HTERT RPE-1 (cell line): ENCODE results near the gene SH3PXD2B.

Source experiments
- in situ Hi-C: fragments of 300-500 bp; cut with MboI; formaldehyde crosslinking; loops from 4 replicates; pipeline ENCODE4 v1.14.3; 2020; ENCODE audit warnings: low sequenced_read_pairs

Gene SH3PXD2B

DNA sequence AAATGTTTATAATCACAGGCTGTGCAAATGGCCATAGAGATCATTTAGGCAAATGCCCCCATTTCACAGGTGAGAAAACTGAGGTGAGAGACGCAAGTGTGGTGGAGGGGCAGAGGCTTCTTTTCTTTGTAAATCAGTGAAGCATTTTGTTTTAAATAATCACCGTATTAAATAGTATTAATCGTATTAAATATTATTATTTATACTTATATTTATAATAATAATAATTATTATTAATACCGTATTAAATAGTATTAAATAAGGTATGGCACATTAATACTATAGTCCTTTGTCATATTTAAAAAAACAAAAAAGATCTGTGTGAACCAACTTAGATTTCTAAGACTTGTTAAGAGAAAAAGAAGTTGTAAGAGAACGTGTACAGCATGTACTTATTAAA is 32.6 kb upstream of the SH3PXD2B start:
- in situ Hi-C loops, result loop anchor here (25.0 kb wide), 1 partner anchor 200 kb away; no protein-coding TSS in a partner anchor

- in situ Hi-C loops, result loop anchor here (25.0 kb wide), 1 partner anchor 201 kb away; no protein-coding TSS in a partner anchor
Observed at GRCh38 chr5:172486451-172486850, 32.1 kb upstream of the SH3PXD2B start.

DNA sequence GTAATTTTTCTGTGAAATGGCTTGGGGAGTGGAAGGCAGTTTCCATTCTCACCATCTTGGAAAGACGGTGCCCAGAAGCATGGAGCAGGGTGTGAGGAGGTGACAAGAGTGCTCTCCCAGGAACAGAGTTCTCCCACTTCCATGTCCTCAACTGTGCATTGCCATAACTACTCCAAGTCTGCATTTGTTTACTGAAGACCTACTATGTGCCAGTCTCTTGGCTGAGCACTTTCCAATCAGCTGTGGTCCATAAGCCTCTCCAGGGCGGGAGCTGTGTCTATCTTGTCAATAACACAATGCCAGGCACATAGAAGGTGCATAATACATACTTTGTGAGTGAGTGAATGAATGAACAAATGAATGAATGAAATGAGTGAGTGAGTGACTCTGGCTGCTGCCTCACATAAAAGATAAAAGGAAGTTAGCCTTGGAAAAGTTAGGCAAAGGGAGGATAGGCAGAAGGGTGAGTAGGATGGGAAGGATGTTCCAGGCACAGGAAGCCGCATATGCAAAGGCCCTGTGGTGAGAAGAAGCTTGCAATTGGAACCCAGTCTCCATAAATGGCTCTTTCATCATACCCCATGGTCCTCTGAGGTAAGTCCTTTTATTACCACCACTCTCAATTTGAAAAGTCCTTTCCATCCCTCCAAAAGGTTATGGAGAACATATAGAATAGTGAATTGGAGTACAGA is 31.3 kb upstream of the SH3PXD2B start:
- in situ Hi-C loops, result loop anchor here (25.0 kb wide), 1 partner anchor 202 kb away; no protein-coding TSS in a partner anchor

GRCh38 chr5:172484664-172485063 is 30.3 kb upstream of the SH3PXD2B start:
- in situ Hi-C loops, result loop anchor here (25.0 kb wide), 1 partner anchor 203 kb away; no protein-coding TSS in a partner anchor

GRCh38 chr5:172482156-172483020 is 28.1 kb upstream of the SH3PXD2B start:
- in situ Hi-C loops, result loop anchor here (25.0 kb wide), 1 partner anchor 205 kb away; no protein-coding TSS in a partner anchor

GRCh38 chr5:172481011-172481800 is 26.9 kb upstream of the SH3PXD2B start:
- in situ Hi-C loops, result loop anchor here (25.0 kb wide), 1 partner anchor 206 kb away; no protein-coding TSS in a partner anchor

DNA sequence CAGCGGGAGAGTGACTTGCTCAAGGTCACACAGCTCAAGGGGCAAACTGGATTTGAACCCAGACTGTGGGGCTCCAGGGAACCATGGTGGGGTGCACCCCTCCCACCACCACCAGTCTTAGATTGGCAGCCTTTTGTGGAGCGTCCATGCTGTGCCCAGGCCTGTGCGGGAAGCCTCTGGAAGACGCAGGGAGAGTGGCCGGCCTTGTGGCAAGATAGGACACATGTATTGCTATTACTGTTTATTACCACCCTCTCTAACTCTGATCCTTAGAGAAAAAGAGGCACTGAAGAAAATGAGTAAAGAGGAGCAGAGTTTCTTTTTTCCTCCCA is 25.4 kb upstream of the SH3PXD2B start:
- in situ Hi-C loops, result loop anchor here (25.0 kb wide), 1 partner anchor 208 kb away; no protein-coding TSS in a partner anchor

DNA sequence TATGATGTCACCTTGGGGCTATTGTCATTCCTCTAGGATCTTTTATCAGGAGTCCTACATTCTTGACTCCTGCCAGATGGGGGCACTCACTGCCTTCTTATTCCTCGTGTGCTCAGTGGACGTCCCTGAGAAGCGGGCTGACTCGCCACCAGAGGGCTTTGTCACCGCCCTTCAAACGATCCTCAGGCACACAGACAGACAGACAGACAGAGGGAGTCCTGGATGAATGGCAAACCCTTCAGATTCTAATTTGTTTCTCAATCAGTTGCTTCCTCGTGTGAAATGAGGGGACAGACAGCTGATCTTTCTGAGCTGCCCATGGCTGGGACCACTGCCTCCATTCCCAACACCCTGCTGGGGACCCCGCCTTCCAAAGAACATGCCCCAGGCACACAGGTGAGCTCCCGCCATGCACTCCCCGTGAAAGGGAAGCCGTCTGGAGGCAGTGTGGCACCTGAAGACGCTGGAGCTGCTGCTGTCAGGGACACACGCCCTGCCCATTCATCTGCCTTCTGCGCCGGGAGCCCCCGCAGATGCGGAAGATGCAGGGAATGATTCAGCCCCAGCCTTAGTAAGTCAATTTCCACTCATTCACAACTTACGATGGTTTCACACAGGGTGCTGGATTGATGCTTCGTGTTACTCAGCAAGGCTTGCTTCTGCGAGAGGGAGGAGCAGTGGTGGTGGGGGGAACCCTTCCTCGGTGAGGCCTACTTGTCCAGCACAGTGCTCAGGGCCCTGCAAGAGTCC is 24.9 kb upstream of the SH3PXD2B start:
- in situ Hi-C loops, result loop anchor here (25.0 kb wide), 1 partner anchor 208 kb away; no protein-coding TSS in a partner anchor

DNA sequence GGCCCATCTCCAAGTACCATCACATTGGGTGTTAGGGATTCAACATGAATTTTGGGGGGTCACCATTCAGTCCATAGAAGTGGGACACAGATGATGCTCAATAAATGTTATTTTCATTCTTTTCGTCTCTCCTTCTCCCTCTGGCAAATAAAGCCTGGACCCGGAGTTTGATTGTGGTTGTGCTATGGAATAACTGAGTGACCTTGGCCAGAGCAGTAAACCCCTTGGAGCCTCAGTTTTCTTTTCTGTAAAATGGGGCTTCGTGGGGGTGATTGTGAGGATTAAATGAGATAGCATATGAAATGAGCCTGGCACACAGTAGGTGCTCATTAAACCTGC is 24.3 kb upstream of the SH3PXD2B start:
- in situ Hi-C loops, result loop anchor here (25.0 kb wide), 1 partner anchor 209 kb away; no protein-coding TSS in a partner anchor

GRCh38 chr5:172478256-172478655 is 23.9 kb upstream of the SH3PXD2B start:
- in situ Hi-C loops, result loop anchor here (25.0 kb wide), 1 partner anchor 209 kb away; no protein-coding TSS in a partner anchor

DNA sequence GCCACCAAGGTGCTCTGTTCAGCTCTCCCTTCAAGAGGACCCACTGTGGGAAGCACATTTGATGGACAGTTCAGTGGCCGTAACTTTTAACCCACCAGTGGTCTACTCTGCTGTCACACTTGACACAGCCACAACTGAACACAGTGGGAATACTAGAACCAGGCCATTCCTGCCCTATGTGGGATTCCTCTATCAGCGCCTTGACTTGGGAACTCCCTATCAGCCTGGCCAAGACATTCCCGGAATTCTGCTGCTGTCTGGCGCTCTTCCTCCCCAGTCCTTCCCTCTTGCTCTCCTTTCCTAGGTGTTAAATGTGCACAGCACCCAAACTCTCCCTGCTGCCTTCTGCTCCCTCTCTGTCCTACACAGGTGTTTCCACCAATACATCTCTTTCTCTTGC is 23.1 kb upstream of the SH3PXD2B start:
- in situ Hi-C loops, result loop anchor here (25.0 kb wide), 1 partner anchor 210 kb away; no protein-coding TSS in a partner anchor

- in situ Hi-C loops, result no loop called here
Observed at GRCh38 chr5:172474293-172474692, 20.0 kb upstream of the SH3PXD2B start.

DNA sequence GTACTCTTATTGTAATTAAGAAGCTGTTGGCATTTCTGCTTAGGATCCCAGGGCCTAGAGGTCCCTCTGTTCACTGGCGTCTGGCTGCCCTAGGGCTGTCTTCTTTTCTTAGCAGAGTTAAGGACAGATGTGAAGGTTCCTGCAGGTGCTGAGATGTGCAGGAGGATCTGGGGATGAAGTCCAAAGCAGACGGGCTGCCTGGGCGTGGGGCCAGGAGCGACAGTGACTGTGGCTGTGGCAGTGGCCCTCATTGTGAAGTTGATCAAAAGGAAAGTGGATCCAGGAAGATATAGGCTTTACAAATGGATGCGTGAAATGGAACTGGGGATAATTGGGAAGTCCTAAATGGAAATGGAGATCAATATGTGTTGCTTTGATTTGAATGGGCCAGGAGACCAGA is 19.1 kb upstream of the SH3PXD2B start:
- in situ Hi-C loops, result no loop called here

DNA sequence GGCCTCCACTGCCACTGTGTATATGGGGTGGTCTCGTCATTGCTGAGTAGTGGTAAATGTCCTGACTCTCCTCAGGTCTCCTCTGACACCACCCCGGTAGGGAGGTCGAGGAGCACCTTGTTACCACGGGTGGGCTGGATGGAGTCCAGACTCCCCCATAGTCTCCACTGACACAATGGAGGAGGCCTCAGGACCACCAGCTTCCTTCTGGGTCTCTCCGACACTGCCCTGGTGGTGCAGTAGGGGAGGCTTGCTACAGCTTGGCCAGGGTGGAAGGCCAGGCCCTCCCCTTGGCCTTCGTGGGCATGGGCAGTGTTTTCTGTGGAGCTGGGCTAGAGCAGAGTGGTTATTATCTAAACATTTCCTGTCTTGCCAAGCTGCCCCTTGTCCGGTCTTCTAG is 15.4 kb upstream of the SH3PXD2B start:
- in situ Hi-C loops, result no loop called here

DNA sequence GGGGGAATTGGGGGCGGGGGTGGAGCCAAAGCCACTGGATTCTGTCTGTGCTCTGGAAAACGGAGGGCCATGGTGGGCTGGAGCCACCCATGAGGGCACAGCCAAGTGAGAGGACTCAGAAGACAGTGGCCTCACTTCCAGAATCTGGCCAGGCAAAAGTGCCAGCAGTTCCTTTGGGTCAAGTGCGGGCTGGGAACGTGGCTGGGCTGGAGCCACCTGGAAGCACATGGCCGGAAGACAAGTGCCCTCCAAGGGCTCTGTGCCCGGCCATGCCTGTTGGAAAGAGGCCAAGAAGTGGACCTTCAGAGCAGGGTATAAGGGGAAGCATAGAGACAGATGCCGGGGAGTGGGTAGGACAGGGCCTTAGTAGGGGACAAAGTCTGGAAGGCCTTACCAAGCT is 11.7 kb upstream of the SH3PXD2B start:
- in situ Hi-C loops, result no loop called here

DNA sequence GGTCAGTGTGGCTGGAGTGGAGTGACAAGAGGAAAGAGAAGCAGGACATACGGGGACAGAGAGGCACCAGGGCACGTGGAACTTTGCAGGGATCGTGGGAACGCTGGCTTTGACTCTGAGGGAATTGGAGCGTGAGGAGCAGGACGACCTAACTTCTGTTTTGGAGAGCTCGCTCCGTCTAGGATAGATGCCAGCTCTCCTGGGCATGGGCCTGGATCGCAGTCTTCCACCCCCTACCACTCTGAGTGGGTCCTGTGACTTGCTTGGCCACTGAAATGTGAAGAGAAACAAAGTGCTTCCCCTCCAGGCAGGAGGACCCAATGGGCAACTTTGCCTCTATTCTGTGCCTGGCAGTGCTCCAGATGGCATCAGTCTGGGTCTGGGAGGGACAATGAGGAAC is 8.7 kb upstream of the SH3PXD2B start:
- in situ Hi-C loops, result no loop called here

DNA sequence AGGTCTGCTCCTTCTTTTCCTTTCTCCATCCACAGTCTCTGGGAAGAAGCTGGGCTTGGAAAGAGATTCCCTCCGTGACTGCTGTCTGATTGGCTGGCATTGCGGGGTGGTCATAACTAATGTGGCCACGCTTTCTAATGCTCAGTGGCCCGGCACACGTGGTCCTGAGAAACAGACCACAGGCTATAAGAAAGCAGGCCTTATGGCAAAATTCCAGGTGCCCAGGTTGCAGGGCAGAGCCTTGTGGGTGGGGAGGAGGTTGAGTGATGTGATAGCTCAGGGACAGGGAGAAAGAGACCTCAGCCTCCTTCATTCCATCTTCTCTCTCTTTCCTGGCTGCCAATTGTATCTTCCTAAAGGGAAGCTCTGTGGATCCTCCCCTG is 5.4 kb upstream of the SH3PXD2B start:
- in situ Hi-C loops, result no loop called here

- in situ Hi-C loops, result no loop called here
Observed at GRCh38 chr5:172458976-172459782, 4.9 kb upstream of the SH3PXD2B start.

GRCh38 chr5:172456076-172456722 is 1.9 kb upstream of the SH3PXD2B start:
- in situ Hi-C loops, result no loop called here
